Right kidney (tissue), 1 donor: ENCODE data around the gene CHCHD3.

Experiments
- DNase-seq: peaks from one replicate; pipeline ENCODE4 v3.0.0-alpha.2; 2016

CHCHD3 gene

GRCh38 chr7:132769280-132769679, 312.6 kb downstream of the CHCHD3 start:
- DNase-seq = no peak

GRCh38 chr7:132768099-132768498, 313.8 kb downstream of the CHCHD3 start:
- DNase-seq = no peak

GRCh38 chr7:132767378-132767777, 314.5 kb downstream of the CHCHD3 start:
- DNase-seq = no peak

GRCh38 chr7:132766660-132767059, 315.2 kb downstream of the CHCHD3 start:
- DNase-seq = no peak

- DNase-seq = no peak
These were observed 316.0 kb downstream of the CHCHD3 start for GRCh38 chr7:132765861-132766260.

- no peak for DNase-seq
These were observed 317.1 kb downstream of the CHCHD3 start for GRCh38 chr7:132764762-132765161.

- no peak for DNase-seq
These were observed 321.0 kb downstream of the CHCHD3 start for GRCh38 chr7:132760866-132761265.

- no peak for DNase-seq
These were observed 321.7 kb downstream of the CHCHD3 start for GRCh38 chr7:132760244-132760623.

- DNase-seq = no peak
These were observed 322.2 kb downstream of the CHCHD3 start for GRCh38 chr7:132759482-132760243.

GRCh38 chr7:132758986-132759385, 322.9 kb downstream of the CHCHD3 start:
- no peak for DNase-seq

- no peak for DNase-seq
These were observed 324.1 kb downstream of the CHCHD3 start for GRCh38 chr7:132757783-132758182.

GRCh38 chr7:132756484-132756990, 325.4 kb downstream of the CHCHD3 start:
- no peak for DNase-seq

- no peak for DNase-seq
These were observed 326.1 kb downstream of the CHCHD3 start for GRCh38 chr7:132755538-132756483.

- no peak for DNase-seq
These were observed 329.5 kb downstream of the CHCHD3 start for GRCh38 chr7:132752431-132752830.

GRCh38 chr7:132751244-132751647, 330.6 kb downstream of the CHCHD3 start:
- DNase-seq = no peak

GRCh38 chr7:132750530-132751217, 331.2 kb downstream of the CHCHD3 start:
- DNase-seq = peak; percentile 44

GRCh38 chr7:132750096-132750495, 331.8 kb downstream of the CHCHD3 start:
- DNase-seq = no peak

GRCh38 chr7:132745510-132745909, 336.4 kb downstream of the CHCHD3 start:
- DNase-seq = no peak

GRCh38 chr7:132743974-132744373, 337.9 kb downstream of the CHCHD3 start:
- DNase-seq = no peak

GRCh38 chr7:132742189-132742612, 339.7 kb downstream of the CHCHD3 start:
- DNase-seq = no peak

GRCh38 chr7:132740176-132740575, 341.7 kb downstream of the CHCHD3 start:
- no peak for DNase-seq

- DNase-seq = no peak
These were observed 342.5 kb downstream of the CHCHD3 start for GRCh38 chr7:132739271-132739955.
